Tibial artery (tissue), 4 donors: ENCODE data around the gene C2CD4C.

Experiments
- DNase-seq, 2 donors: peaks; one replicate each; pipeline ENCODE4 v3.0.0-alpha.2; 2019
- H3K27ac ChIP-seq, 2 donors: fragments of 200-600 bp; sonication (generic) in 1 of 2; 1 replicate in 1 of 2; 2 replicates in 1 of 2; pipeline ENCODE4 v1.5.1; 2018 to 2019; ENCODE audit warnings: mild to moderate bottlenecking in 1 of 2
- H3K27me3 ChIP-seq, 2 donors: fragments of 200-600 bp; sonication (generic) in 1 of 2; one replicate each; pipeline versions ENCODE4 v1.5.1 to v1.6.0; 2016 to 2019
- H3K36me3 ChIP-seq, 3 donors: fragments of 200-600 bp; sonication (generic) in 2 of 3; one replicate each; pipeline ENCODE4 v1.5.1; 2016 to 2019; ENCODE audit warnings: mild to moderate bottlenecking in 2 of 3
- H3K4me1 ChIP-seq, 4 donors: fragments of 200-600 bp; sonication (generic) in 2 of 4; 1 replicate in 3 of 4; 2 replicates in 1 of 4; pipeline ENCODE4 v1.5.1; 2016 to 2019
- H3K4me3 ChIP-seq, 2 donors: fragments of 200-600 bp; sonication (generic) in 1 of 2; 1 replicate in 1 of 2; 2 replicates in 1 of 2; pipeline ENCODE4 v1.5.1; 2018 to 2019; ENCODE audit warnings: mild to moderate bottlenecking in 2 of 2
- H3K9me3 ChIP-seq, 3 donors: fragments of 200-600 bp; sonication (generic) in 1 of 3; one replicate each; pipeline ENCODE4 v1.5.1; 2016 to 2019
- CTCF ChIP-seq, 2 experiments: fragments of 200-600 bp in 1 of 2; fragments of 450-650 bp in 1 of 2; IDR thresholded peaks; one replicate each; pipeline ENCODE4 v1.5.1; 2017 to 2019; ENCODE audit warnings: antibody characterized with exemption in 2 of 2, mild to moderate bottlenecking in 1 of 2, moderate library complexity in 1 of 2
- intact Hi-C: fragments of 100-400 bp; cut with DNase I; formaldehyde crosslinking; loops from one replicate; pipeline ENCODE4 v1.15.0; 2023; ENCODE audit warnings: low total_unique reads

C2CD4C gene

GRCh38 chr19:441213-441836 is 32.4 kb upstream of the C2CD4C start:
- no peaks in the 10 kb centered on the region for H3K36me3 ChIP-seq
- H3K9me3 ChIP-seq: no peaks in the 10 kb centered on the region
- DNase-seq: no peak
- no peak for TF ChIP-seq CTCF (IDR thresholded peaks at IDR 0.05)
- intact Hi-C loops: no loop called here
- H3K27ac ChIP-seq: no peak overlapping the region
- no peak overlapping the region for H3K4me3 ChIP-seq
- H3K4me1 ChIP-seq: no peaks in the 10 kb centered on the region
- peaks cover 0 to 49% of the 10 kb centered on the region in 2 donors for H3K27me3 ChIP-seq

- no peak for DNase-seq
- no peaks in the 10 kb centered on the region for H3K9me3 ChIP-seq
- H3K4me3 ChIP-seq: no peak overlapping the region
- no peak for TF ChIP-seq CTCF (IDR thresholded peaks at IDR 0.05)
- H3K27me3 ChIP-seq: peaks cover 0 to 53% of the 10 kb centered on the region in 2 donors
- intact Hi-C loops: no loop called here
- no peak overlapping the region for H3K27ac ChIP-seq
- H3K36me3 ChIP-seq: peaks cover 0 to 5% (median 0%) of the 10 kb centered on the region in 3 donors
- no peaks in the 10 kb centered on the region for H3K4me1 ChIP-seq
Observed at GRCh38 chr19:440391-441212, 31.7 kb upstream of the C2CD4C start.

- DNase-seq: no peak
- Histone ChIP-seq H3K36me3 (peaks cover 0 to 5% (median 0%) of the 10 kb centered on the region in 3 donors), H3K4me3 (no peak overlapping the region), H3K27me3 (peaks cover 0 to 50% of the 10 kb centered on the region in 2 donors), H3K4me1 (no peaks in the 10 kb centered on the region), H3K9me3 (no peaks in the 10 kb centered on the region), H3K27ac (no peak overlapping the region)
- no peak for TF ChIP-seq CTCF (IDR thresholded peaks at IDR 0.05)
- intact Hi-C loops: no loop called here
Observed at GRCh38 chr19:439167-439900, 30.4 kb upstream of the C2CD4C start.

- Histone ChIP-seq H3K36me3 (peaks cover 0 to 5% (median 0%) of the 10 kb centered on the region in 3 donors), H3K4me3 (no peak overlapping the region), H3K4me1 (no peaks in the 10 kb centered on the region), H3K27ac (no peak overlapping the region), H3K9me3 (no peaks in the 10 kb centered on the region), H3K27me3 (peaks cover 0 to 50% of the 10 kb centered on the region in 2 donors)
- TF ChIP-seq CTCF (IDR thresholded peaks at IDR 0.05): no peak
- intact Hi-C loops: no loop called here
- DNase-seq: no peak
Observed at GRCh38 chr19:438416-438958, 29.5 kb upstream of the C2CD4C start.

- DNase-seq: no peak
Observed at GRCh38 chr19:437041-437440, 28.1 kb upstream of the C2CD4C start.

More at GRCh38 chr19:437041-437440, 28.1 kb upstream of the C2CD4C start:
- H3K4me3 ChIP-seq: no peak overlapping the region
- H3K9me3 ChIP-seq: no peaks in the 10 kb centered on the region
- TF ChIP-seq CTCF (IDR thresholded peaks at IDR 0.05): no peak
- no peak overlapping the region for H3K27ac ChIP-seq
- H3K36me3 ChIP-seq: peaks cover 0 to 5% (median 0%) of the 10 kb centered on the region in 3 donors
- no peaks in the 10 kb centered on the region for H3K4me1 ChIP-seq
- intact Hi-C loops: no loop called here
- peaks cover 0 to 50% of the 10 kb centered on the region in 2 donors for H3K27me3 ChIP-seq
